Renal cortex interstitium (tissue), 15 donors: ENCODE measurements around the gene ANAPC10. TPM values are rescaled to one million over a fixed set of nuclear protein-coding genes. Genes with fewer than 3 reads are reported as not detected.
"Not testable (repeated sequence)": the region's sequence is repeated elsewhere in the genome, so short reads cannot be mapped to it uniquely, and the experiment has no call there.

Experiments used
- DNase-seq, 11 donors: peaks; one replicate each; pipeline ENCODE4 v3.0.0-alpha.2; 2013; ENCODE audit warnings: low read depth in 9 of 11, low spot score in 4 of 11; ENCODE audit errors: extremely low read depth in 1 of 11
- long read RNA-seq, 16 experiments: transcript quantifications; one replicate each; lab custom pipeline, GENCODE V29; 2026
- polyA plus RNA-seq, 3 donors: library from polyadenylated mRNA; unstranded; fragments of 120-200 nt; gene quantifications; one replicate each; pipeline ENCODE4 v1.2.1, GENCODE V29; 2013; ENCODE audit not compliant: insufficient read length in 3 of 3

The ANAPC10 gene, protein sequence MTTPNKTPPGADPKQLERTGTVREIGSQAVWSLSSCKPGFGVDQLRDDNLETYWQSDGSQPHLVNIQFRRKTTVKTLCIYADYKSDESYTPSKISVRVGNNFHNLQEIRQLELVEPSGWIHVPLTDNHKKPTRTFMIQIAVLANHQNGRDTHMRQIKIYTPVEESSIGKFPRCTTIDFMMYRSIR
- 10 to 100 TPM; 23.1 to 34.4 (median 26.8) TPM for polyA plus RNA-seq
- long read RNA-seq, donor 1, transcript ANAPC10-209 (5 exons, 1,025 nt): major isoform, 7 of 12 reads
- long read RNA-seq, donor 1, partial matches to known transcripts: 0 of 12 reads
- long read RNA-seq, donor 1, other reads (novel, unspliced or antisense): 0 of 12 reads
- long read RNA-seq, donor 2, transcript ANAPC10-209 (5 exons, 1,025 nt): major isoform, 6 of 9 reads
- long read RNA-seq, donor 2, partial matches to known transcripts: 0 of 9 reads
- long read RNA-seq, donor 2, other reads (novel, unspliced or antisense): 0 of 9 reads
- long read RNA-seq, donor 3, transcript ANAPC10-209 (5 exons, 1,025 nt): major isoform, 13 of 23 reads
- long read RNA-seq, donor 3, partial matches to known transcripts: 0 of 23 reads
- long read RNA-seq, donor 3, other reads (novel, unspliced or antisense): 6 of 23 reads
- long read RNA-seq, donor 4, partial matches to known transcripts: 29 of 46 reads
- long read RNA-seq, donor 4, other reads (novel, unspliced or antisense): 11 of 46 reads
- long read RNA-seq, donor 5: 0 reads
- long read RNA-seq, donor 6, transcript ANAPC10-209 (5 exons, 1,025 nt): minor isoform, 7 of 16 reads
- long read RNA-seq, donor 6, transcript ANAPC10-201 (5 exons, 868 nt): major isoform, 8 of 16 reads
- long read RNA-seq, donor 6, partial matches to known transcripts: 0 of 16 reads
- long read RNA-seq, donor 6, other reads (novel, unspliced or antisense): 0 of 16 reads
- long read RNA-seq, donor 7, transcript ANAPC10-201 (5 exons, 868 nt): major isoform, 8 of 15 reads
- long read RNA-seq, donor 7, transcript ANAPC10-209 (5 exons, 1,025 nt): minor isoform, 7 of 15 reads
- long read RNA-seq, donor 7, partial matches to known transcripts: 0 of 15 reads
- long read RNA-seq, donor 7, other reads (novel, unspliced or antisense): 0 of 15 reads
- long read RNA-seq, donor 8: 0 reads
- long read RNA-seq, donor 9, transcript ANAPC10-209 (5 exons, 1,025 nt): major isoform, 6 of 8 reads
- long read RNA-seq, donor 9, partial matches to known transcripts: 0 of 8 reads
- long read RNA-seq, donor 9, other reads (novel, unspliced or antisense): 0 of 8 reads
- long read RNA-seq, donor 10, partial matches to known transcripts: 0 of 6 reads
- long read RNA-seq, donor 10, other reads (novel, unspliced or antisense): 0 of 6 reads
- long read RNA-seq, donor 11, partial matches to known transcripts: 0 of 7 reads
- long read RNA-seq, donor 11, other reads (novel, unspliced or antisense): 0 of 7 reads
- long read RNA-seq, donor 12, partial matches to known transcripts: 0 of 4 reads
- long read RNA-seq, donor 12, other reads (novel, unspliced or antisense): 0 of 4 reads
- long read RNA-seq, donor 13: 0 reads
- long read RNA-seq, donor 14, transcript ANAPC10-209 (5 exons, 1,025 nt): major isoform, 13 of 19 reads
- long read RNA-seq, donor 14, partial matches to known transcripts: 0 of 19 reads
- long read RNA-seq, donor 14, other reads (novel, unspliced or antisense): 0 of 19 reads
- long read RNA-seq, donor 15, transcript ANAPC10-201 (5 exons, 868 nt): major isoform, 5 of 9 reads
- long read RNA-seq, donor 15, partial matches to known transcripts: 0 of 9 reads
- long read RNA-seq, donor 15, other reads (novel, unspliced or antisense): 0 of 9 reads
- long read RNA-seq, donor 16, transcript ANAPC10-209 (5 exons, 1,025 nt): major isoform, 19 of 33 reads
- long read RNA-seq, donor 16, transcript ANAPC10-201 (5 exons, 868 nt): minor isoform, 5 of 33 reads
- long read RNA-seq, donor 16, partial matches to known transcripts: 0 of 33 reads
- long read RNA-seq, donor 16, other reads (novel, unspliced or antisense): 6 of 33 reads

DNA sequence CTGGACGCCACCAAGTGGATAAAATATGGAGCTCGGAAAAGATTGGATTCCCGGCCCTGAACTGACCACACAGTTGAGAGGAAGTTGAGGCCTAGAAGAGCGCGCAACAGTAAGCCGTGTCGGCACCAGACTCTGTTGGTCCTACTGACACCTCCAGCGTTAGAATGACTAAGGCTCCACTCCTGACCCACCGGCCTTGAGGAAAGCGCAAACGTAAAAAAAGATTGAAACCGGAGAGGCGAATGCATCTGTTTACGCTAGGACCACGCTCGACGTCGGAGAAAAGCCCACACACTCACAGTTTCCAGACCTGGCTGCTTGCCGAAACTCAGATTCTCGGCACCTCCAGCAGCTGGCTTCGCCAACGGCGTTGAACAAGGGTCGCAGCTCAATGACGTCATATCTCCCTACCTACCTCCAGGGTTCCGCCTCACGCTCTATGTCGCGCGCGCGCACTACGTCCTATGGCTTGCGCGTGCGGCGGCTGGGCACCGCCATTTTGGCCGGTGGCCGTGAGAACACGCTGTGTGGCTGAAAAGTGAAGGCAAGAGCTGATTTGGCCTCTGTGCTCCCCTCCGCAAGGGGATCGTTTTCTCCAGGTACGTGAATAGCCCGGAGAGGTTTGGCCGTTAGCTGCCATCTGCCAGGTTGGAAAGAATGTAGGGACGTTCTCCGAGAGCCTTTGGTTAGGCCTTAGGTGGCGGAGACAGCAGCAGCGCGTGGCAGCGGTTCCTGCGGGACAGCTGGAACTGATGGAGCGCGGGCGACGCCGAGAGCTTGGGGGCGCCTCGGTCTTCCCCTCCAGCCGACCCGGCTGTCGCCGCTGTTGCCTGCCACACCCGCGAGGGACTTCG, at the start of gene ANAPC10, which contains the start of gene ABCE1:
Gene ANAPC10 (minus strand): TSS at position 376 of the 854 bp plus-strand sequence. CDS start 2,097 bp downstream, outside the sequence.
Gene ABCE1 (plus strand): TSS at position 491 of the 854 bp plus-strand sequence. CDS start 6,102 bp downstream, outside the sequence.
- DNase-seq: peak; percentile 94 to 99 (median 98)

DNA sequence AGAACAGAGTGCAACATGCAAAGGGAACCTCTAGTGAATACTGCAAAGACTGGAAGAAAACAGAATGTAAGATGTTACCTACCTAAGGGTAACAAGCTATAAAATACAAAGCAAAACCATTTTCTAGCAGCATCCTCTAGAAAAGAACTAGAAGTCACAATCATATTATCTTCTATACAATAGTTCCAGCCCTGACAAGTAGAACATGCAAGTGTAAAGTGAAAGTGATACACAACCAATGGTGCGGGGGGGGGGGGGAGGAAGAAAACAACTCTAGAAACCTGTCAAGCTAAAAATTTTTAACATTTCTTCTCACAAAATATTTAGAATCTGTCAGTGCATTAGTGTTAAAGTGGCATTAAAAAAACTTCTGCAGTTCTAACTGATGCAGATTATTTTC, 38.2 kb upstream of the ANAPC10 start:
- DNase-seq: not testable (repeated sequence)

DNA sequence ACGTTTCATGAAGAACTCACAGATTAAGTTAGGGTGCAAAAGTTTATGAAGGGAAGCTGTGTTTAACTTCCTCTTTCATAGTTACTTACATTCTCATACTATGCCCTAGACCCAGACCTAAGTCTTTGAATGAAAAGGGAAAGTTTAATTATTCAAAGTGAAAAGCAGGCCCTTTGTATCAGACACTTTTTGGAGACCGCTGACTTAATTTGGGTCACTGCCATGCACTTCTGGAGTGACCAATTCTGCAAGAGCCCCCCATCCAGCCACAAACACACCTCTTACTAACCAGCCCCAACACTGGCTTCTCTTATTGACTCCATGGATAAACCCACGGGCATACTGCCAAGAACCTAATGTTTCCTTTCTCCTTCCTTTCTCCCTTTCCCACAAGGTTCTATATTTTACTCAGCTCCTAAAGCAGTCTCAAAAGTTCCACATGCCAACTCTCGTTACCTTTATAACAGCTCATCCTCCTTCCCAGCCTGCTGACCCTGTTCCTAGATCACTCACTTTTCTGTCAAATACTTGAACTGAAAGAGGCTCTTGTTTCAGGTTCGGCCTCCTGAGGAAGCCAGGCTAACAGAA, 34.6 kb upstream of the ANAPC10 start:
- DNase-seq: no peak

DNA sequence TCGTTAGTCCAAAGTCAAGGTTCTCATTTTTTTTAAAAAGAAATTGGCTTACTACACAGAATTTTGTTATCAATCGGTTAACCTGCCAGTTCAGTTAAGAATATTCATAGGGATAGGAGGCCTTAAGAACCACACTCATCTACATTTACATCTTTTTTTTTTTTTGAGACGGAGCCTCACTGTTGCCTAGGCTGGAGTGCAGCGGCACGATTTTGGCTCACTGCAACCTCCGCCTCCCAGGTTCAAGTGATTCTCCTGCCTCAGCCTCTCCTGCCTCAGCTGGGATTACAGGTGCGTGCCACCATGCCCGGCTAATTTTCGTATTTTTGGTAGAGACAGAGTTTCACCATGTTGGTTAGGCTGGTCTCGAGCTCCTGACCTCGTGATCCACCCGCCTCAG, 33.9 kb upstream of the ANAPC10 start:
- no peak for DNase-seq

DNA sequence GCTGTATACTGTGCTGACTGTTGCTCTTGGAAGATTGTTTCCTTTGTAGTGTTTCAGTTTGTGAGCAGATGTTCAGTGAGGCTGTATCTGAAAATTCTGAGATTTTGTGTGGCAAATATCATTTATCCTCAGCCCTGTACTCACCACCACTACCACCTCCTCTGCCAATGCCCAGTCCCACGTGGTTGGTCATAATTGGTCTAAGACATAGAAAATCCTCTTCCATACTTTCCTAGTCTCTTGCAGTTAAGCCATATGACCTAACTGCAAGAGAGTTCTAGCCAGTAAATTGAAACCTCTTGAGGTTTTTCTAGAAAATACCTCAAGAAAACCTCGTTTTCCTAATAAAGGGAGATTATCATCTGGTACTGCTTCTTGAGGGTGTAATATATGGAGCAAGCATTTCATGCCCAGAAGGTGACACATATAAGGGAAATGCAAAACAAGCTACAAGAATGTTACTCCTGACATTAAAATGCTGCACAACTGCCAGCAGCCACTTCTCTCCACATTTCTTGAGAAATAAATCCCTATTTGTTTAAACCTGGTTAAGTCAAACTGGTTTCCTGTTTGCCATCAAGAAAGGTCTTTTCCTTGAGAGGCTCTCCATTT, 32.9 kb upstream of the ANAPC10 start:
- DNase-seq: no peak

DNA sequence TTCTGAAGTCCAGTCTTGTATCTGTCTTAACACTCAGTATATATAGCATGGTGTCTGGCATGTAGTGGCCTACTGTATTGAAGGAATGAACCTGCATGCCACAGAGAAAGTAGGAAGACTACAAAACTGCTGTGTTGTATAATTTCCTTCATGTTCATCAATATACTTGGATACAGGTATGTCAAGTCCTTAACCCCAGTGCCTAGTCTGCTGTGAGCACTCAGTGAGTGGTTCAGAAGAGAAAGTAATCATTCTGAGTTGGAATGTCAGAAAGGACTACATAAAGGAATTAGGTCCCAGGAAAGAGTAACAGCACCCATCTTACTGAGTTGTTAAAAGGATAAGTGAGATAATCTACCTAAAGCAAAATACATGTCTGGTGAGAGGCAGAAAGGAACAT, 32.1 kb upstream of the ANAPC10 start:
- DNase-seq: no peak

DNA sequence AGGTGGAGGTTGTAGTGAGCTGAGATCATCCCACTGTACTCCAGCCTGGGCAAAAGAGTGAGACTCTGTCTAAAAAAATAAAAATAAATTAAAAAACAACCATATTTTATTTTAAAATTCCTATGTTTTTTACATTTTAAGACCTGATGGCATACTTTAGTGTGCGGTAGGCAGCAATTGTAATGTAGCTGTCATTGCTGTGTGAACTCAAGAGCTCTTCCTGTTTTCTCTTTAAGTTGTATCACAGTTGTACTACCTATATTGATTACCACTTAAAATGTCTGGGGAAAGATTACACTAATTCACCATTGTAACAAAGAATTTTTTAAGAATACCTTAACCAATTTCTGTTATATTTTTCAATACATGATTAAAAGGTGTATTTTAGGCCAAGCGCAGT, 27.4 kb upstream of the ANAPC10 start:
- no peak for DNase-seq

DNA sequence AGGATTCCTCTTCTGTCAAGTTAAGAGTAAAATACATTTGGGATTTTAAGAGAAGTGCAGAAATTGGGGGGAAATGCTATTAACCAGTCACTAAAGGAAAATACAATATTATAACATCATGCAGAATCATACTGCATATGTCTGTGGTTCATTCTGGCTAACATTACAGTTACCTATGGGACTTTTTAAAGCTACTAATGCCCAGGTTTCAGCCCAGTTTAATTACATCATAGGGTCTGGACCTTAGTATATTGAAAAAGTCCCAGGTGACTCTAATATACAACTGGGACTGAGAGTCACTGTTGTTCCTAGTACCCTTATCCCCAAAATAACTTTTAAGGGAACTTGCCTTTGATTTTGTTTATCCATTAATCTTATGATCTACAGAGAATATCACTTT, 10.1 kb upstream of the ANAPC10 start:
- DNase-seq: no peak

DNA sequence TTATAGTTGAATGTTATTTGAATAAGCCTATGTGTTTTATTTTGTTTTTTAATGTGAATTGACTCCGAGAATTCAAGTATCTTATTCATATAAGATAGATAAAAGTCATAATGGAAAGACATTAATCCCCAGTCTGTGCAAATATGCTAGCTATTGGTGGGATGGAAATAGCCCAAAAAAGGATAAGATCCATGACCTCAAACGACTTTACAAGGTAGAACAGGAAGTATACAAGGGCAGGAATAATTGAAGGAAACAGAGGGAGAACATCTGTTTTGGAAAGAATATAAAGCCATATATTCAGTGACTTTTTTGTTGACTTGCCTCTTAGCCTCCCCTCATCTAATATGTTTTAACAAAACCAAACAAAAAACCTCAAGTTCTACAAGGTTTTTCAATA, 9.1 kb upstream of the ANAPC10 start:
- no peak for DNase-seq

DNA sequence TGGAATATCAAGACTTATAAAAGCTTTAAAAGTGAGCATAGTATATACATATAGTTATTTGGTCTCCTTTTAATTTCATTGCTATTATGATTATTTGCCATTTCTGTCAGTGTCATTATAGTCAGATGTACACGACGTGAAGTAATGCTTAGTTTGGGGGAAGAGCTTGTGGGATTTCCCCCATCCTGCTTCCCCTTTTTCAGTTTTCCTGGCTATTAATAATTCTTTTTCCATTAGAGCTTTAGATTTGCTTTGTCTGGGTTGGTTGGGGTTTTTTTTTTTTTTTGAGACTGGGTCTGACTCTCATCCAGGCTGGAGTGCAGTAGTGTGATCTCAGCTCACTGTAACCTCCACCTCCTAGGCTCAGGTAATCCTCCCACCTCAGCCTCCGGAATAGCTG, 5.5 kb upstream of the ANAPC10 start:
- DNase-seq: no peak

DNA sequence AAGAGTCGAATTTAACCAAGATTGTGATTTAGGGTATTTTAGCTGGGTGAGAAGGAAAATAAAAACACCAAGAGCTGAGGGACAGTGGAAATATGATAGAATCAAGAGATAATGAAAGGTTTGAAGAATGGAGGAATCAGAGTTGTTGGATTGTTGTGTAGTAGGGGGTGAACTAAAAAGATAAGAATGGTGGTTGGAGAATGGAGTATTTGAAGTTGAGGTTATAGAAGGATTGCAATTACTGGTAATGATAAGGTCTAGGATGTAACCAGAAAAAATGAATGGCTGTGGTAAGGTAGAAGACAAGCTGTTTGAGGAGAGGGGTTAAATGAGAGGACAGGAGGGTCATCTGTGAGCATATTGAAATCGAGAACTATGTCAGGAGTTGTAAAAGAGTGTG, 4.6 kb upstream of the ANAPC10 start:
- DNase-seq: no peak

DNA sequence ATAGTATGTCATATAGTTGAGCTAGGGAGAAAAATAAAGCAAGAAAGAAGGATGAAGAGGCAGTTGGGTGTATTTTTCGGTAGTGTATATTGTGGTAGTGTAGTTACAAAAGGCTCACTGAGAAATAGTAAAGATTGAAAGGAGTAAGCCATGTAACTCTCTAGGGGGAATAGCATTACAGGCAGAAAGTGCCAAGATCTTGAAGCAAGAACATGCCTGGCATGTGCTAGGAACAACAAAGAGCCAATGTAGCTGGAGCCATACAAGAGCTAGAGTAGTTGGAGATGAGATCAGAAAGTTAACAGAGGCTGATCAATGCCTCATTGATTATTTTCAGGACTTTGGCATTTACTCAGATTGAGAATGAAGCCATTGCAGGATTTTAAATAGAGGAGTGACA, 3.1 kb upstream of the ANAPC10 start:
- no peak for DNase-seq

DNA sequence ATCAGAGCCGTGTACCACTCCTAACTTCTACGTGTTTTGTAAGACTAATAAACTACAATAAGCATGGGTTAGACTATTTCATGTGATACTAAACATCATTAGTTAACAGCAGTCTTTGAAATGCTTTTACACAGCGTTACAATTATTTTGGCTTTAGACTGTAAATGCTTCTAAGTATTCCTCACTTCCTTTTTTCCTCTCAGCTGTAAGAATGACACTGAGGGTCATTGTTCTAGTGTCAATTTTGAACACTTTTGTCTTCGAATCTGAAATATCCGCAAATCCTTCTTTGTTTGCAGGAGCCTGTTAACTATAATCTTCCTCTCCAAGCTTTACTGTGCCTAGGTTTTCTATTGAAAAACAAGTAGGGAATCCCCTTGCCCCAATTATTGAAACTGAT, 1.7 kb upstream of the ANAPC10 start:
- no peak for DNase-seq

DNA sequence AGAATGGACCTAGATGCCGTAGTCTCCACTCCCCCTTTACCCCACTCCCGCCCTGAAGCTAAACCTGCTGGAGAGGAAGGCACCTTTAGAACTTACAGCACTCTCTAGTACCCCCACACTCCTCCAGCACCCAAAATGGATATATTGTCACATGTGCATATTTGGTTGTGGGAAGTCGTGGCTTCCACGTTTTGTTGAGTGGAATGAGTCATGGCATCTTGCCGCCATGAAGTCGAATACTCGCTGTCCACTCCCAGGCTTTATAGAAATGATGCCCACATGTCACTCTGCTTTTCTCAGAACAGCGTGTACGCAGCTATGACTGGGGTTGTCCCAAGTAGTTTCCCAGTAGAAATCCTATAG, 660 bp upstream of the ANAPC10 start:
- peak in 10 of 11 donors; percentile 6 to 39 (median 20) for DNase-seq

DNA sequence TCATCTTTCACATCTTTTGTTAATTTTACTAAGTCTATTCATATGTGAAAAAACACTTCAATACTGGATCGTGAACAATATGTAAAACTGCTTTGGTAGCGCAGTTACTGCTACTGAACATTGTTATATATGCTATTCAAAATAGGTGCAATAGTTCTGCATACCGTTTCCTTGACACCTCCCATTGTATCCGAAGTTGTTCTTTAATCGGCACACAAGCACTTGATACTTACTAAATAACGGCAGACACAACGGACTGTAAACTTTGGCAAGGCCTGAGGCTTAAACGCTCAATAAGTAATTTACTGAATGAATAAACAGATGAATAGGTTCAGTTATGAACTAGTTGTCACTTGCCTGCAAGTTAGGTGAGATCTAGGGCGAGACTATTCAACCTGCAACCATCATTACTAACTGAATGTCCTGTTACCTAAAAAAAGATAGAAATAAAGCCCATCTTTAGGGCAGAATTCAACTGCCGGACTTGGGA, 620 bp downstream of the ANAPC10 start:
- DNase-seq: peak in 2 of 11 donors; percentile 3

DNA sequence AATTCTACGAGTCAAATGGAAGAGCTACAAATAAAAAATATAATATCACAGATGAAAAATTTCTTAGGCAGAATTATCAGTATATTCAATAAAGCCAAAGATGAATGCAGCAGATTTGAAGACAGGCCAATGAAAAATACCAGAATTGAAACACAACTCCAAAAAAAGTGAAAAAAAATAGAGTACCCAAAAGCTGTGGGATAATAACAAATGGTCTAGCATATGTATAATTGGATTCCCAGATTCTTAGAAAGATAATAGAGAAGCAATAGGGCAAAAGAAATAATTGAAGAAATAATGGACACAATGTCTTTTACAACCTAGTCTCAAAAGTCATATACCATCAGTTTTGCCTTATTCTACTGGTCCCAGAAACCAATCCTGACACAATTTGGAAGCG, 4.4 kb downstream of the ANAPC10 start:
- DNase-seq: no peak
